Kidney (tissue), 14 donors: ENCODE data around the gene SH3PXD2B. TPM values are rescaled to one million over a fixed set of nuclear protein-coding genes. Genes with fewer than 3 reads are reported as not detected.
"Not testable (repeated sequence)": the region's sequence is repeated elsewhere in the genome, so short reads cannot be mapped to it uniquely, and the experiment has no call there.

ENCODE experiments used
- DNase-seq, 5 donors: peaks; one replicate each; pipeline ENCODE4 v3.0.0-alpha.2; 2013 to 2020
- FAIRE-seq: peaks from 2 replicates; lab custom pipeline; 2012; peaks lifted over from hg19 to GRCh38; lab: Jason Lieb, UNC
- H3K27ac ChIP-seq, 2 donors: one replicate each; pipeline ENCODE4 v1.7.0; 2013; ENCODE audit warnings: low read depth in 2 of 2, low read length in 2 of 2, inconsistent platforms in 1 of 2
- H3K27me3 ChIP-seq: one replicate; pipeline ENCODE4 v1.7.1; 2013; ENCODE audit warnings: low read length, inconsistent platforms; ENCODE audit not compliant: control insufficient read depth, insufficient read depth
- H3K36me3 ChIP-seq, 3 donors: one replicate each; pipeline versions ENCODE4 v1.7.0 to v1.7.1; 2013; ENCODE audit warnings: low read length in 3 of 3, control low read depth in 1 of 3, inconsistent platforms in 1 of 3; ENCODE audit not compliant: insufficient read depth in 3 of 3, control insufficient read depth in 2 of 3
- H3K4me1 ChIP-seq, 3 donors: one replicate each; pipeline versions ENCODE4 v1.7.0 to v1.7.1; 2013; ENCODE audit warnings: low read length in 3 of 3, inconsistent platforms in 1 of 3, low read depth in 1 of 3; ENCODE audit not compliant: control insufficient read depth in 2 of 3, insufficient read depth in 2 of 3
- H3K4me3 ChIP-seq, 3 donors: one replicate each; pipeline versions ENCODE4 v1.7.0 to v1.8.1; 2013; ENCODE audit warnings: low read length in 3 of 3, control low read depth in 1 of 3, inconsistent platforms in 1 of 3
- H3K9ac ChIP-seq, 3 donors: one replicate each; pipeline versions ENCODE4 v1.7.0 to v1.7.1; 2013; ENCODE audit warnings: low read length in 3 of 3, control low read depth in 1 of 3, inconsistent platforms in 1 of 3
- H3K9me3 ChIP-seq, 3 donors: one replicate each; pipeline versions ENCODE4 v1.7.0 to v1.7.1; 2013; ENCODE audit warnings: low read length in 3 of 3, control low read depth in 1 of 3, inconsistent platforms in 1 of 3; ENCODE audit not compliant: control insufficient read depth in 2 of 3, insufficient read depth in 1 of 3
- intact Hi-C: fragments of 100-400 bp; cut with DNase I; formaldehyde crosslinking; loops from one replicate; pipeline ENCODE4 v1.11.1; 2022
- polyA plus RNA-seq: library from polyadenylated mRNA; stranded (reverse); fragments of 350-450 nt; fragmentation: Illumina TruSeq; extraction: RNeasy Lipid Tissue Mini Kit (QIAGEN cat#74804); gene quantifications from one replicate; pipeline ENCODE4 v1.2.3, GENCODE V29; 2014; ENCODE audit warnings: low read depth, low replicate concordance; ENCODE audit not compliant: insufficient read depth
- total RNA-seq: library from RNA; stranded (reverse); fragmentation: NEBNext Ultra II Directional; extraction: Animal tissue kit (Norgen Biotek cat#: 25700); gene quantifications from one replicate; pipeline ENCODE4 v1.2.1, GENCODE V29; 2021
- TF ChIP-seq, protein P1 (sequence below): IDR thresholded peaks from 3 replicates; pipeline ENCODE4 v1.5.1; 2012; ENCODE audit warnings: mild to moderate bottlenecking, moderate library complexity, borderline replicate concordance; ENCODE audit not compliant: insufficient read depth; ENCODE audit errors: extremely low read depth
- donor health status: control.
- donor health status: control.
- donor health status: control.
- donor health status: control.
- donor health status: control.
- donor health status: DM: yes; HTN: yes; CAD: no.
- donor health status: Normal renal cell carcinoma (clear cell type).

The SH3PXD2B gene
- total and polyA plus RNA-seq, 2 donors from 2014 or later, result 3.1 to 22.8 TPM

DNA sequence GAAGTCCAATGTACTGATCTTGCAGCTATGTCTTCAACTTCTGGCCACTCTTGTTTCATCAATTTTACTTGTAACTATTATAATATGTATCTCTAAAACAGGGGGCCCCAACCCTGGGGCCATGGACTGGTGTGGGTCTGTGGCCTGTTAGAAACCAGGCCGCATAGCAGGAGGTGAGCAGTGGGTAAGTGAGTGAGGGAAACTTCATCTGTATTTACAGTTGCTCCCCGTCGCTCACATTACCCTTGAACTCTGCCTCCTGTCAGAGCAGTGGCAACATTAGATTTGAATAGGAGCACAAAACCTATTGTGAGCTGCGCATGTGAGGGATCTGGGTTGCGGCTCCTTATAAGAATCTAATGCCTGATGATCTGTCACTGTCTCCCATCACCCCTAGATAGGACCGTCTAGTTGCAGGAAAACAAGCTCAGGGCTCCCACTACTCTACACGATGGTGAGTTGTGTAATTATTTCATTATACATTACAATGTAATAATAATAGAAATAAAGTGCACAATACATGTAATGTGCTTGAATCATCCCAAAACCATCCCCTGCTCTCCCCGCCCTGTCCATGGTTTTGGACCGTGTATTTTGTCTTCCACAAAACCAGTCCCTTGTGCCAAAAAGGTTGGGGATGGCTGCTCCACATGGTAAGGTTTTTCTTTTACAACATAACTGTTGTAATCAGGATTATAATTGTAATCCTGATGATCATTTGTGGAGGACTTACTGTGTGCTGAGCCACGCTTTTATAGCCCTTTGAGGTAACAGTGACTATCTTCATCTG, 26.9 kb upstream of the SH3PXD2B start:
- no peak overlapping the region for H3K4me3 ChIP-seq
- H3K36me3 ChIP-seq, result no peaks in the 10 kb centered on the region
- no peaks in the 10 kb centered on the region for H3K27me3 ChIP-seq
- no peak overlapping the region for H3K27ac ChIP-seq
- TF ChIP-seq, protein P1, sequence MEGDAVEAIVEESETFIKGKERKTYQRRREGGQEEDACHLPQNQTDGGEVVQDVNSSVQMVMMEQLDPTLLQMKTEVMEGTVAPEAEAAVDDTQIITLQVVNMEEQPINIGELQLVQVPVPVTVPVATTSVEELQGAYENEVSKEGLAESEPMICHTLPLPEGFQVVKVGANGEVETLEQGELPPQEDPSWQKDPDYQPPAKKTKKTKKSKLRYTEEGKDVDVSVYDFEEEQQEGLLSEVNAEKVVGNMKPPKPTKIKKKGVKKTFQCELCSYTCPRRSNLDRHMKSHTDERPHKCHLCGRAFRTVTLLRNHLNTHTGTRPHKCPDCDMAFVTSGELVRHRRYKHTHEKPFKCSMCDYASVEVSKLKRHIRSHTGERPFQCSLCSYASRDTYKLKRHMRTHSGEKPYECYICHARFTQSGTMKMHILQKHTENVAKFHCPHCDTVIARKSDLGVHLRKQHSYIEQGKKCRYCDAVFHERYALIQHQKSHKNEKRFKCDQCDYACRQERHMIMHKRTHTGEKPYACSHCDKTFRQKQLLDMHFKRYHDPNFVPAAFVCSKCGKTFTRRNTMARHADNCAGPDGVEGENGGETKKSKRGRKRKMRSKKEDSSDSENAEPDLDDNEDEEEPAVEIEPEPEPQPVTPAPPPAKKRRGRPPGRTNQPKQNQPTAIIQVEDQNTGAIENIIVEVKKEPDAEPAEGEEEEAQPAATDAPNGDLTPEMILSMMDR, result no peak
- FAIRE-seq (no peak), DNase-seq (no peak)
- peaks cover 0 to 4% (median 0%) of the 10 kb centered on the region in 3 donors for H3K4me1 ChIP-seq
- intact Hi-C loops, result loop anchor here (5.0 kb wide), 1 partner anchor 216 kb away; no protein-coding TSS in a partner anchor
- H3K9ac ChIP-seq, result no peak overlapping the region
- no peaks in the 10 kb centered on the region for H3K9me3 ChIP-seq

DNA sequence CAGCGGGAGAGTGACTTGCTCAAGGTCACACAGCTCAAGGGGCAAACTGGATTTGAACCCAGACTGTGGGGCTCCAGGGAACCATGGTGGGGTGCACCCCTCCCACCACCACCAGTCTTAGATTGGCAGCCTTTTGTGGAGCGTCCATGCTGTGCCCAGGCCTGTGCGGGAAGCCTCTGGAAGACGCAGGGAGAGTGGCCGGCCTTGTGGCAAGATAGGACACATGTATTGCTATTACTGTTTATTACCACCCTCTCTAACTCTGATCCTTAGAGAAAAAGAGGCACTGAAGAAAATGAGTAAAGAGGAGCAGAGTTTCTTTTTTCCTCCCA, 25.4 kb upstream of the SH3PXD2B start:
- Histone ChIP-seq H3K9me3 (no peaks in the 10 kb centered on the region), H3K27ac (no peak overlapping the region), H3K27me3 (no peaks in the 10 kb centered on the region), H3K36me3 (no peaks in the 10 kb centered on the region), H3K4me1 (peaks cover 0 to 4% (median 0%) of the 10 kb centered on the region in 3 donors), H3K4me3 (no peak overlapping the region), H3K9ac (no peak overlapping the region)
- TF ChIP-seq, protein P1, result no peak
- no peak for DNase-seq
- no peak for FAIRE-seq
- intact Hi-C loops, result loop anchor here (5.0 to 10.0 kb wide), 2 partner anchors 218 to 465 kb away; no protein-coding TSS in a partner anchor

DNA sequence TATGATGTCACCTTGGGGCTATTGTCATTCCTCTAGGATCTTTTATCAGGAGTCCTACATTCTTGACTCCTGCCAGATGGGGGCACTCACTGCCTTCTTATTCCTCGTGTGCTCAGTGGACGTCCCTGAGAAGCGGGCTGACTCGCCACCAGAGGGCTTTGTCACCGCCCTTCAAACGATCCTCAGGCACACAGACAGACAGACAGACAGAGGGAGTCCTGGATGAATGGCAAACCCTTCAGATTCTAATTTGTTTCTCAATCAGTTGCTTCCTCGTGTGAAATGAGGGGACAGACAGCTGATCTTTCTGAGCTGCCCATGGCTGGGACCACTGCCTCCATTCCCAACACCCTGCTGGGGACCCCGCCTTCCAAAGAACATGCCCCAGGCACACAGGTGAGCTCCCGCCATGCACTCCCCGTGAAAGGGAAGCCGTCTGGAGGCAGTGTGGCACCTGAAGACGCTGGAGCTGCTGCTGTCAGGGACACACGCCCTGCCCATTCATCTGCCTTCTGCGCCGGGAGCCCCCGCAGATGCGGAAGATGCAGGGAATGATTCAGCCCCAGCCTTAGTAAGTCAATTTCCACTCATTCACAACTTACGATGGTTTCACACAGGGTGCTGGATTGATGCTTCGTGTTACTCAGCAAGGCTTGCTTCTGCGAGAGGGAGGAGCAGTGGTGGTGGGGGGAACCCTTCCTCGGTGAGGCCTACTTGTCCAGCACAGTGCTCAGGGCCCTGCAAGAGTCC, 24.9 kb upstream of the SH3PXD2B start:
- Histone ChIP-seq H3K4me1 (peaks cover 0 to 4% (median 0%) of the 10 kb centered on the region in 3 donors), H3K27me3 (no peaks in the 10 kb centered on the region), H3K36me3 (no peaks in the 10 kb centered on the region), H3K9me3 (no peaks in the 10 kb centered on the region), H3K27ac (no peak overlapping the region), H3K4me3 (no peak overlapping the region), H3K9ac (no peak overlapping the region)
- TF ChIP-seq, protein P1, result peak; percentile 95
- intact Hi-C loops, result loop anchor here (10.0 kb wide), 1 partner anchor 466 kb away; no protein-coding TSS in a partner anchor
- DNase-seq (peak; percentile 83 to 97 (median 92)), FAIRE-seq (peak; percentile 46)

DNA sequence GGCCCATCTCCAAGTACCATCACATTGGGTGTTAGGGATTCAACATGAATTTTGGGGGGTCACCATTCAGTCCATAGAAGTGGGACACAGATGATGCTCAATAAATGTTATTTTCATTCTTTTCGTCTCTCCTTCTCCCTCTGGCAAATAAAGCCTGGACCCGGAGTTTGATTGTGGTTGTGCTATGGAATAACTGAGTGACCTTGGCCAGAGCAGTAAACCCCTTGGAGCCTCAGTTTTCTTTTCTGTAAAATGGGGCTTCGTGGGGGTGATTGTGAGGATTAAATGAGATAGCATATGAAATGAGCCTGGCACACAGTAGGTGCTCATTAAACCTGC, 24.3 kb upstream of the SH3PXD2B start:
- H3K4me3 ChIP-seq, H3K36me3 ChIP-seq, H3K4me1 ChIP-seq, H3K27me3 ChIP-seq, DNase-seq, H3K9me3 ChIP-seq, H3K27ac ChIP-seq, H3K9ac ChIP-seq, FAIRE-seq: not testable (repeated sequence)
- intact Hi-C loops, result loop anchor here (10.0 kb wide), 1 partner anchor 466 kb away; no protein-coding TSS in a partner anchor
